TTC549 (cell line): ENCODE data around the gene GOLGA6B.
"Not testable (repeated sequence)": the region's sequence is repeated elsewhere in the genome, so short reads cannot be mapped to it uniquely, and the experiment has no call there.

Source experiments
- FAIRE-seq: peaks from 2 replicates; lab custom pipeline; 2012; peaks lifted over from hg19 to GRCh38; lab: Jason Lieb, UNC

GOLGA6B gene

GRCh38 chr15:72663931-72664330 lies 9.4 kb downstream of the GOLGA6B start:
- FAIRE-seq, result not testable (repeated sequence)

GRCh38 chr15:72665706-72666105 lies 11.2 kb downstream of the GOLGA6B start:
- not testable (repeated sequence) for FAIRE-seq

GRCh38 chr15:72669803-72670202 lies 15.3 kb downstream of the GOLGA6B start:
- peak; percentile 80 for FAIRE-seq

GRCh38 chr15:72670656-72671352 lies 16.3 kb downstream of the GOLGA6B start:
- FAIRE-seq, result peak; percentile 63

GRCh38 chr15:72671525-72671924 lies 17.0 kb downstream of the GOLGA6B start:
- FAIRE-seq, result no peak

GRCh38 chr15:72676838-72677237 lies 22.3 kb downstream of the GOLGA6B start:
- FAIRE-seq, result no peak

GRCh38 chr15:72680931-72681330 lies 26.4 kb downstream of the GOLGA6B start:
- no peak for FAIRE-seq

GRCh38 chr15:72682772-72683171 lies 28.3 kb downstream of the GOLGA6B start:
- no peak for FAIRE-seq

GRCh38 chr15:72685301-72685924 lies 30.9 kb downstream of the GOLGA6B start:
- FAIRE-seq, result no peak

GRCh38 chr15:72685925-72686794 lies 31.7 kb downstream of the GOLGA6B start, which contains the start of the genes BBS4 and HIGD2B:
Gene BBS4 (plus strand): TSS chr15:72686207. CDS start chr15:72686228, 21 bp downstream.
Gene HIGD2B (minus strand): TSS chr15:72686182. CDS start chr15:72676374, 9,808 bp downstream.
- no peak for FAIRE-seq

- no peak for FAIRE-seq
Observed at GRCh38 chr15:72688697-72689096, 34.2 kb downstream of the GOLGA6B start.

GRCh38 chr15:72690938-72691337 lies 36.4 kb downstream of the GOLGA6B start:
- FAIRE-seq, result no peak

- no peak for FAIRE-seq
Observed at GRCh38 chr15:72698938-72699337, 44.4 kb downstream of the GOLGA6B start.

GRCh38 chr15:72700076-72700475 lies 45.6 kb downstream of the GOLGA6B start:
- FAIRE-seq, result no peak

GRCh38 chr15:72706266-72706665 lies 51.8 kb downstream of the GOLGA6B start:
- no peak for FAIRE-seq

- FAIRE-seq, result not testable (repeated sequence)
Observed at GRCh38 chr15:72708551-72709303, 54.2 kb downstream of the GOLGA6B start.
